ENCODE measurements around the gene ZNF407. TPM values are rescaled to one million over a fixed set of nuclear protein-coding genes. Genes with fewer than 3 reads are reported as not detected.

Gene ZNF407
- total and polyA plus RNA-seq, 10 donors, result 2.0 to 41.0 (median 26.3) TPM

GRCh38 chr18:75070235-75070624 is 472.6 kb downstream of the ZNF407 start:
- peaks cover 0 to 32% (median 25%) of the 10 kb centered on the region in 6 donors for H3K4me1 ChIP-seq
- peaks cover 0 to 27% (median 17%) of the 10 kb centered on the region in 8 donors for H3K9me3 ChIP-seq
- H3K4me3 ChIP-seq, result peak overlapping the region in 4 of 8 donors; percentile 2 to 62 (median 28)
- TF ChIP-seq, protein P1, sequence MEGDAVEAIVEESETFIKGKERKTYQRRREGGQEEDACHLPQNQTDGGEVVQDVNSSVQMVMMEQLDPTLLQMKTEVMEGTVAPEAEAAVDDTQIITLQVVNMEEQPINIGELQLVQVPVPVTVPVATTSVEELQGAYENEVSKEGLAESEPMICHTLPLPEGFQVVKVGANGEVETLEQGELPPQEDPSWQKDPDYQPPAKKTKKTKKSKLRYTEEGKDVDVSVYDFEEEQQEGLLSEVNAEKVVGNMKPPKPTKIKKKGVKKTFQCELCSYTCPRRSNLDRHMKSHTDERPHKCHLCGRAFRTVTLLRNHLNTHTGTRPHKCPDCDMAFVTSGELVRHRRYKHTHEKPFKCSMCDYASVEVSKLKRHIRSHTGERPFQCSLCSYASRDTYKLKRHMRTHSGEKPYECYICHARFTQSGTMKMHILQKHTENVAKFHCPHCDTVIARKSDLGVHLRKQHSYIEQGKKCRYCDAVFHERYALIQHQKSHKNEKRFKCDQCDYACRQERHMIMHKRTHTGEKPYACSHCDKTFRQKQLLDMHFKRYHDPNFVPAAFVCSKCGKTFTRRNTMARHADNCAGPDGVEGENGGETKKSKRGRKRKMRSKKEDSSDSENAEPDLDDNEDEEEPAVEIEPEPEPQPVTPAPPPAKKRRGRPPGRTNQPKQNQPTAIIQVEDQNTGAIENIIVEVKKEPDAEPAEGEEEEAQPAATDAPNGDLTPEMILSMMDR (IDR thresholded peaks at IDR 0.05 in 8 of 11, conservative IDR thresholded peaks at IDR 0.05 in 3 of 11), result no peak
- TF ChIP-seq POLR2AphosphoS5 (IDR thresholded peaks at IDR 0.05) (no peak), POLR2A (IDR thresholded peaks at IDR 0.05) (no peak)
- intact Hi-C loops (cut with DNase I; ENCODE audit: low total_unique reads), result no loop called here
- WGBS, 5 donors, result 74 to 90% (median 82%) methylated on average over 16 of the region's 16 CpGs
- H3K27me3 ChIP-seq (replicated peaks in 1 of 7), result no peaks in the 10 kb centered on the region
- H3K27ac ChIP-seq, result peak overlapping the region; percentile 58 to 89 (median 84)
- H3K36me3 ChIP-seq, result peaks cover 0 to 8% (median 0%) of the 10 kb centered on the region in 6 donors
- DNase-seq, result peak; percentile 78

DNA sequence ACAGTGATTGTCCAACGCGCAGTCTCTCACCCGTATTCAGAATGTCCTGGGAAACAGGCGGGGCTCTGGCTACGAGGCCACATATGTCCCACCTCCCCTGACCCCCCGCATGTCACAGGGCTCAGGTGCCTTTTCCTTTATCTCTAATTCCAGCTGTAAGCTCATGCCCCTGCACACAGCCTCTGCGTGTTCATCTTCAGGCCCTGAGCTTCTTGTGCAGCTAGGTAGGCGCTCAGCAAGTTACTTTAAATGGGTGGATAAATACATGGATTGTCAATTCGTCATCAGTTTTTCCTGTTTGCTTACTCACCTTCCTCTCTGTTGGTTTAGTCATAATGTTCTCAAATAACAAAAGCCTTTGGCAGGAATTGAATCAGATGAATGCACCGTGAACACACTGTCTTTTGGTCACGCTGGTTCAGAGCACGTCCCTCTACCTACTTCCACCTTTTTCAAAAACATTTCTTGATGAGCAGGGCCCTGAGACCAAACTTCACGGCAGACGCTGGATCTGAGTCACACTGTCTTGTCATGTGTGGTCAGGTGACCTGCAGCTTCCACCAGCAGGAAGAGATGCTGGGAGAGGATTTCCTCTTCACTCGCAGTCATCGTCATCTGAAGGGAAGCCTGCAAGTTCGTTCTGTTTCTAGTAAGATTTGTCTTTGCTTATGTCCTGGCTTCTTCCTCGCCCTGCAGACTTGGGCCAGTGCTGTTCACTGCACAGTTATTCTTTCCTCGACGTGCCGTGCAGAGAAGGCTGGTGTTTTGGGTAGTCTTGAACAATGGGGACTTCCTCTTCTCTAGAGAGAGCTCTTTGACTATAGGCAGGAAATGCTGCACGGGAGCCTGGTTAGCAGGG is 473.2 kb downstream of the ZNF407 start:
- 32 to 36% (median 34%) methylated on average over 22 of the region's 22 CpGs for WGBS, 5 donors
- Histone ChIP-seq H3K36me3 (peaks cover 0 to 1% (median 0%) of the 10 kb centered on the region in 6 donors), H3K27ac (peak overlapping the region; percentile 58 to 89 (median 84)), H3K27me3 (replicated peaks in 1 of 7) (no peaks in the 10 kb centered on the region), H3K9me3 (peaks cover 0 to 34% (median 20%) of the 10 kb centered on the region in 8 donors), H3K4me1 (peaks cover 0 to 32% (median 25%) of the 10 kb centered on the region in 6 donors), H3K4me3 (peak overlapping the region; percentile 2 to 62 (median 27))
- DNase-seq, result peak; percentile 90
- intact Hi-C loops (cut with DNase I; ENCODE audit: low total_unique reads), result no loop called here
- peak in 2 of 3 donors; percentile 30 to 76 for TF ChIP-seq POLR2AphosphoS5 (IDR thresholded peaks at IDR 0.05)
- TF ChIP-seq, protein P1 (IDR thresholded peaks at IDR 0.05 in 8 of 11, conservative IDR thresholded peaks at IDR 0.05 in 3 of 11), result no peak

GRCh38 chr18:75071484-75071785 is 473.8 kb downstream of the ZNF407 start:
- peak overlapping the region in 7 of 8 donors; percentile 8 to 62 (median 27) for H3K4me3 ChIP-seq
- peak; percentile 91 for DNase-seq

More at GRCh38 chr18:75071484-75071785, 473.8 kb downstream of the ZNF407 start:
- Histone ChIP-seq H3K9me3 (peaks cover 0 to 40% (median 26%) of the 10 kb centered on the region in 8 donors), H3K27ac (peak overlapping the region; percentile 58 to 89 (median 84)), H3K4me1 (peaks cover 0 to 32% (median 25%) of the 10 kb centered on the region in 6 donors), H3K36me3 (no peaks in the 10 kb centered on the region), H3K27me3 (replicated peaks in 1 of 7) (no peaks in the 10 kb centered on the region)
- TF ChIP-seq, protein P1 (IDR thresholded peaks at IDR 0.05 in 8 of 11, conservative IDR thresholded peaks at IDR 0.05 in 3 of 11), result no peak
- TF ChIP-seq POLR2AphosphoS5 (IDR thresholded peaks at IDR 0.05) (peak in 2 of 3 donors; percentile 40 to 57), POLR2A (IDR thresholded peaks at IDR 0.05) (no peak)
- 43 to 50% (median 46%) methylated on average over 9 of the region's 9 CpGs for WGBS, 5 donors
- intact Hi-C loops (cut with DNase I; ENCODE audit: low total_unique reads), result no loop called here
